HG03575 (cell line): Measurements from ENCODE around the gene FARS2.

Source experiments
- ATAC-seq: cut with Tn5 transposase; IDR thresholded peaks from one replicate; pipeline ENCODE4 v1.9.1; 2021; ENCODE audit not compliant: unreplicated experiment, insufficient number of reproducible peaks, low FRiP score; ENCODE audit errors: extremely low read depth

FARS2 gene

DNA sequence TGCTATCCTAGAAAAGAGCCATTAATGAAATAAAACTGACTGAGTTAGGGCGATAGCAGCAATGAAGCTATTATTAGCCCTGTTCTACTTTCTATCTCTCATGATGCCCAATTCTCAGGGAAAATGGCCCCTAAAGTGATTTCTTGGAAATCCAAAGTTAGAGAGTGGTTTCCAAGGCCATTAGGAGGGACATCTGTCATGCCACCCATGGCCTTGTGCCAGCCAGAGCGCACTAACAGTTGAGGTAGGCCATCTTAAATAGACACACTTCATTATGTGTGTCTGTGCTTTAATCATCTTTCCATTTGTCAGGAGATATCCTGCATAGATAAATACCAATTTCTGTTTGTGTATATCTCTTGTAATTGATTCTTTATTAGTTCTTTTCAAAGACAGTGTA, 483.8 kb downstream of the FARS2 start:
- ATAC-seq, result no peak

DNA sequence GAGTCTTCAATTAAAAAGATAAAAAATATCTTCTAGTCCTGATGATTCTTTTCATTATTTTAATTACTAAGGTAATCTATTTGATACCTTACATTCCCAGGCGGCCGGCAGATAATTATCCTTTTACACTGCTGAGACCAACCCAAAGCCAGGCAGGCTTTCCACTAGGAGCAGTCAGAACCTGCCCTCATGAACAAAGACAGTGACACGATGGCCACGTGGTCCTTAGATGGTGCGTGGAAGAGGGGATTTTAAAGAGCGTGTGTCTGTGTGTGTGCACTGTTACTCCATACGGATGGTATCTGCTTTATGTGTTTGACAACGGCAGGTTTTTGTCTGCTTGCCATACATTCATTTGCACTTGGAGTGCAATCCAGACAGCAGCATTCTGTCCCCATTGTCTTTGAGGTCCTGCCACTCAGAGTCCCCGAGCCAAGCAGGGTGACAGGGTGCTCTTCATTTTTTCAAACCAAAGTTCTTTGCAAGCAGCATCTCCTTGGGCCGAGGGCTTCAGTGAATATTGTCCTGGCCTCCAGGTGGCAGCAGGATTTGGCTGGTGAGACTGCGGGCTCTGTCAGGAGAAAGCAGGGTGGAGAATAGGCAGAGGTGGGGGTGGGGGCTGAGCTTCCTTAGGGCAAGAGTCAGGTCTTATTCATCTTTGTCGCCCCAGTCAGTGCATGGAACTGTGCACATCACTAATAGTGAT, 484.9 kb downstream of the FARS2 start:
- no peak for ATAC-seq

DNA sequence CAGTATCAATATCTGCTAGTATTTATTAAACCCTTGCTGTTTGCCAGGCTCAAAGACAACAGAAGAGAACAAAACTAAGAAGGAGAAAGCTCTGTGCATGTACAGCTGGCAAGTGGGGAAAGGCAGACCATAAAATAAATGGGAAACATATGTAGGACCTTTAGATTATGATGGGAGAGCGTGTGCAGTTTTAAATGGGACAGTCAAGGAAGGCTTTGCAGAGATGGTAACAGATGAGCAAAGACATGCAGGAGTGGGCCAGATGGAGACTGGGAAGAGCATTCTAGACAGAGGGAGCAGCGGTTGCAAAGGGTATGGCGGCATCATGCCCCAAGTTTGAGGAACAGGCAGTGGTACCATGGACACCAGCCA, 485.4 kb downstream of the FARS2 start:
- ATAC-seq, result no peak

- no peak for ATAC-seq
These were observed 486.1 kb downstream of the FARS2 start for GRCh38 chr6:5747379-5747778.

DNA sequence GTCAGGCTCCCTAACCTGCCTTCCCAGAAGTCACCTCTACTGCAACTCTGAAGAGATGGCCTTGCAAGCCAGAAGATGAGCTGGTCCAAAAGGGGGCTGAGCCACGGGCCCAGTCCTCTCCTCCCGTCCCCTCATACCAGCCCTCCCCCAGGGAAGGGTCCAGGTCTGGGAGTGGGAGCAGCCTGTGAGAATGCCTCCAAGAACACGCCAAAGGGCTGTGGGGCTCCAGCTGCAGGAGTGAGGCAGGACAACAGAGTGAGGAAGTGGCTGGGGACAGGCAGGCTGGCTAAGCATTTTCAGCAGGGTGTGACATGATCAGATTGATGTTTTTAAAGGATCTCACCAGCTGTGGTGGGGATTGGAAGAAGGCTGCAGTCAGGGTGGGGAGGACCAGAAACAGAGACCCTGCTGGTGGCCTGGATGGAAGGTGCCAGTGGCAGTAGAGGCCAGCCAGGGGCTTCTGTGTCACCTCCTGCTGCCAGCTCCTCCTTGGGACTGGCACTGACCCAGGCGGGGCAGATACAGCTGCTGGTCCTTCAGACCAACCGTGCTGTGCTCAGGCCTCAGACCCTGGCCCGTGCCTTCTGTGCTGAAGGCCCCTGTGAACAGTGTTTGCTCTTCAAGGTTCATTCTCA, 487.8 kb downstream of the FARS2 start:
- ATAC-seq, result no peak

GRCh38 chr6:5749651-5750215, 488.4 kb downstream of the FARS2 start:
- ATAC-seq, result no peak

GRCh38 chr6:5751525-5752390, 490.4 kb downstream of the FARS2 start:
- ATAC-seq, result no peak

GRCh38 chr6:5752391-5752680, 491.0 kb downstream of the FARS2 start:
- no peak for ATAC-seq

GRCh38 chr6:5753209-5753608, 491.9 kb downstream of the FARS2 start:
- no peak for ATAC-seq

GRCh38 chr6:5754904-5755303, 493.6 kb downstream of the FARS2 start:
- ATAC-seq, result no peak

DNA sequence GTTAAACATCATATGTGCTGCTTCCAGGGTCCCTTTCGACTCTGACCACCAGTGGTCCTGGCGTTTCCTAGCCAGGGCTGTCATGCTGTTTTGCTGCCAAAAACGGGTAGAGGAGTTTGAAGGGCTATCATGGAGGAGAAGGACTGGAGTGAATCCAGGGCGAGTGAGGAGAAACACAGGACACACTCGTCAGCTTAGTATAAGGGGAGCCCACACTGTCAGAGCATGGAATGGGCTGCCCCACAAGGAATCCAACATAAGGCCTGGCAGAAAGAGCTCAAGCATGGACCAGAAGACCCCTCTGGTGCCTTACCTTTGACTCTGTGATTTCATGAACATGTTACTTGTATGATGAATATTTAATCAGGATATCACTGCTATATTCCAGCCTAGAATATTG, 498.3 kb downstream of the FARS2 start:
- ATAC-seq, result no peak

DNA sequence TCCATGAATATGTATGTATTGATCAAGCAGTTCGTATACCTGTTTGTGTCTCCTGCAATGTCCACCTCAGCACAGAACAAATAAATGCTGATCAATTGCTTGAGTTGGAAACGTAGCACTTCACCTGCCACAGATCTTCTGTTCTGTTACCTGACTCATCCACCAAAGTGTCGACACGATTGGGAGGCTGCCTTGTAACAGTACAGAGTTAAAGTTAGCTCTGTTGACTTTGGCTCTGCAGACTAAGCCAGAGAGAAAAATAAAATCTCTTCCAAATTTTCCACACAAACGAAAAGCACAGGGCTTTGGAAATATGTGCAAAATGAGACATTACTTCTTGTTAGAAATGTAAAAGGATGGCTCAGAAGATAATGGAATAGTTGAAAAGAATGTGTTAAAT, 500.1 kb downstream of the FARS2 start:
- ATAC-seq, result no peak

- no peak for ATAC-seq
These were observed 501.3 kb downstream of the FARS2 start for GRCh38 chr6:5762561-5762968.

DNA sequence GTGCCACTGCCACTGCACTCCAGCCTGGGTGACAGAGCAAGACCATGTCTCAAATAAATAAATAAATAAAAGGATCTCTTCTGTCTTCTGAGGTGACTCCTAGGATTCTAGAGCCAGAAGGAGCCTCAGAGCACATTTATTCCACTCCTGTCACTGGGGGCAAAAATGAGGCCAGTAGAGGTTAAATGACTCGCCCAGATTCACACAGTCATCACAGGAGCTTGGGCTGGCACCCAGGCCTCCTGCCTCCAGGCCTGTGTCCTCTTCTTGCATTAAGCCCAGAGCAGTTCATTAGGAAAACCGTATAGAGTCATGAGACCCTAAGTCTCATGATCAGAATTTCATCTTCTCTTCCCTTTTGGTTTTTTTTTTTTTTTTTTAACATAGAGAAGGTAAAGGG, 502.1 kb downstream of the FARS2 start:
- ATAC-seq, result no peak

- no peak for ATAC-seq
These were observed 502.6 kb downstream of the FARS2 start for GRCh38 chr6:5763871-5764270.

GRCh38 chr6:5764401-5764955, 503.2 kb downstream of the FARS2 start:
- ATAC-seq, result no peak

DNA sequence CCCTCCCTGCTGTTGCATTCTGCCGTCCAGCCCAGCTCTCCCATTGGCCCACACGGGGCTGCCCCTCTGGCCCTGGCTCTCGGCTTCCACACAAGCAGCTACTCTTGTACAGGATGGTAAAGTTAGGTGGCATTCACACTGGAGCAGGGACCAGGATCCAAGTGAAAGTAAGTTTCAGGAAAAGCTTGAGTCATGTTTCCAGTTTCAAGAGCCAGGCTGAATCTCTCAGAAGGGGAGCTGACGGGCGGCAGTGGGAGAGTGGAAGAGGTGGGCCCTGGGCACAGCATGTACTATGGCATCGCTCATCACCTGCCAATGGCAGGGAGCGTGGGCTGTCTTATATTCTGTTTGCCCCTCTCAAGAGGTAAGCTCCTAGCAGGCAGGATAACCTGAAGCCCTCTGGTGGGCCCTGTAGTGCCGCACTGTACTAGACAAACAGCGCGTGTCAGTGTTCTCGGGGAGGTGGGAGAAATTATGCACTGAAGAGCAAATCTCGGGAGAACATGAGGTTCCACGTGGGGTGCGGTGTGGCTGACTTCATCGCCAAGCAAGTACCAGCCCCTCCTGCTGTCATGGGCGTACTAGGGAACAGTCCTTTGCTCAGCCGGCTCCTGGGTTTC, 503.9 kb downstream of the FARS2 start:
- ATAC-seq, result no peak

- no peak for ATAC-seq
These were observed 504.9 kb downstream of the FARS2 start for GRCh38 chr6:5766260-5766659.

DNA sequence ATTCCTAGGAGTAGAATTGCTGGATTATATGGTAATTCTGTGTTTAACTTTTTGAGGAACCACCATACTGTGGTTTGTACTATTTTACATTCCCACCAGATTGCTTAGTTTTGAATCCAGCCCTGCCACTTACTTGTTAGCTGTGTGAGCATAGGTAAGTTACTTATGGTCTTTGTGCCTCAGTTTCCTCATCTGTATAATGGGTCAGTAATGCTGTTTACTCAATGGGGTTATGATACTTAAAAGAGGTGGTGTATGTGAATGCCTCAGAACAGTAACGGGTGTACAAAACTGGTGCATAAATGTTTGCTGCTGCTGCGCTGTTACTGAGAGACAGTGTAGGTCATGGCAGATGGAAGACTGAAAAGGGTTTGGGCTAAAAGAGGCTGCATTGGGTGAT, 506.2 kb downstream of the FARS2 start:
- no peak for ATAC-seq
